ENCODE results near the gene MFGE8.

GRCh38 chr15:88852476-88852875 is 60.7 kb downstream of the MFGE8 start:
- no peak for TF ChIP-seq CTCF (IDR thresholded peaks at IDR 0.05 in 2 of 3, conservative IDR thresholded peaks at IDR 0.05 in 1 of 3; ENCODE audit: insufficient read depth in 2 of 3, low read depth in 1 of 3, low read length in 3 of 3)
- no peak for TF ChIP-seq CEBPB (tag; IDR thresholded peaks at IDR 0.05)
- TF ChIP-seq STAT6 (CRISPR knock-in tag; IDR thresholded peaks at IDR 0.05), result no peak
- TF ChIP-seq SETDB1 (IDR thresholded peaks at IDR 0.05; ENCODE audit: low read length), result no peak
- TF ChIP-seq CHD4 (IDR thresholded peaks at IDR 0.05; ENCODE audit: insufficient read depth, insufficient replicate concordance, low read depth, low read length, poor library complexity, severe bottlenecking), result no peak
- no peak for TF ChIP-seq EZH2 (IDR thresholded peaks at IDR 0.05; ENCODE audit: borderline replicate concordance, low read depth, low read length)
- TF ChIP-seq ZNF274 (IDR thresholded peaks at IDR 0.05; ENCODE audit: borderline replicate concordance, low read depth, low read length), result no peak

All from K562 (cell line).